Activated CD8-positive, alpha-beta T cell treated with anti-CD3 and anti-CD28 coated beads, Interleukin-2, amount 10 ng/mL, durations not matched to agents 7 days and 5 days (primary cell): ENCODE measurements around the gene CTSH. TPM values are rescaled to one million over a fixed set of nuclear protein-coding genes. Genes with fewer than 3 reads are reported as not detected.
"Not testable (repeated sequence)": the region's sequence is repeated elsewhere in the genome, so short reads cannot be mapped to it uniquely, and the experiment has no call there.

Source experiments
- ATAC-seq: fragments of 150-1000 bp; cut with Tn5 transposase; one replicate; pipeline ENCODE4 v1.10.0; 2021; ENCODE audit warnings: moderate library complexity
- CTCF ChIA-PET: fragments of 350-600 bp; sonication (Branson Sonifier 250); formaldehyde crosslinking; loops from one replicate; lab custom pipeline; 2021; ENCODE audit warnings: antibody characterized with exemption; lab: Charles Lee
- POLR2A ChIA-PET: fragments of 350-600 bp; sonication (Branson Sonifier 250); formaldehyde crosslinking; loops from one replicate; lab custom pipeline; 2021; ENCODE audit warnings: antibody characterized with exemption; lab: Charles Lee
- DNase-seq: peaks from one replicate; pipeline ENCODE4 v3.0.0-alpha.2; 2020
- H3K27ac Mint-ChIP-seq: one replicate; pipeline ENCODE4 v1.8.0; 2021; ENCODE audit warnings: mild to moderate bottlenecking, mixed read lengths
- H3K27me3 Mint-ChIP-seq: one replicate; pipeline ENCODE4 v1.8.0; 2021; ENCODE audit warnings: low read depth, mixed read lengths
- H3K36me3 Mint-ChIP-seq: one replicate; pipeline ENCODE4 v1.8.0; 2021; ENCODE audit warnings: low read depth, mixed read lengths
- H3K4me1 Mint-ChIP-seq: one replicate; pipeline ENCODE4 v1.8.0; 2021; ENCODE audit warnings: low read depth, mixed read lengths
- H3K4me3 Mint-ChIP-seq: one replicate; pipeline ENCODE4 v1.8.0; 2021; ENCODE audit warnings: mild to moderate bottlenecking, mixed read lengths
- H3K9me3 Mint-ChIP-seq: one replicate; pipeline ENCODE4 v1.8.0; 2022; ENCODE audit warnings: mixed read lengths; ENCODE audit not compliant: insufficient read depth
- total RNA-seq, 2 experiments: library from RNA; stranded (reverse); gene quantifications; one replicate each; pipeline ENCODE4 v1.2.3, GENCODE V29; 2021

CTSH gene
- total RNA-seq, 2 experiments from 2014 or later, result 34.0 to 35.3 TPM

DNA sequence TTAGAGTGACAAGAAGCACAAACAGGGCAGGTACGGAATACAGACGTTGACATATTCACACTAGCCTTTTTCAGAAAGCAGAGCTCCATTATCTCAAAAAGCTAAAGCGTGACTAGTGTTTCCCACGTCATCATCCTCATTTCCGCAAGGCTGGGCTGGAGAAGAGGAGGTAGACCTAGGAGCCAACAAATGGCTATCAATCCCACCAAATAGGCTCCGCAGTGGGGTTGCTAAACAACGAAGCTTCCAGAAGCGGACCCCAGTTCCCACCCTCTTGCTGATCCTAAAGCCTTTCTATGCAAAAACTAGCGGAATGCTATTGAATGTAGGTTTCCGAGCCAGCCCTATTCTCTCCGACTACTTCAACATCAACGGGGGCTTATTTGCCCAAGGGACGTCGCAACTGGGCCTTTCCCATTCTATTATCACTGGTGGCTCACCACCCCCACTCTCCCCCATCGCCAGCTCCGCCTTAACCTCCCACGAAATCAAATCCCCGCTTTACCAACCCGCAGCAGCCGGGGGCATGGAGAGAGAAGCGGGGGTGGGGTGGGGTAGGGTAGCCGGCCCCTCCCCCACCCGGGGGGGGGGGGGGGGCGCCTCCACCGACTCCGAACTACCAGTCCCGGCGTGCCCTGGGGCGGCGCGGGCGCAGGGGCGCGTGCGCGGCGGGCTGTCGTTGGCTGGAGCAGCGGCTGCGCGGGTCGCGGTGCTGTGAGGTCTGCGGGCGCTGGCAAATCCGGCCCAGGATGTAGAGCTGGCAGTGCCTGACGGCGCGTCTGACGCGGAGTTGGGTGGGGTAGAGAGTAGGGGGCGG is 72.5 kb downstream of the CTSH start, which contains the start of gene MORF4L1:
TSS of gene MORF4L1 (plus strand) at position 736 of the 817 bp plus-strand sequence. CDS start 128 bp downstream, outside the sequence.
- DNase-seq (peak; percentile 97), ATAC-seq (peak; percentile 81)
- CTCF ChIA-PET, result interaction anchor here (0.8 to 1.4 kb wide), 5 partner anchors 10 to 61 kb away, joined by 3 to 5 read pairs (median 4); partner anchors contain the start of gene ADAMTS7
- H3K4me1 Mint-ChIP-seq, result peaks cover 30% of the 10 kb centered on the region
- peak within 1 kb of the TSS; percentile 96 for H3K4me3 Mint-ChIP-seq
- peaks cover 25% of the 10 kb centered on the region for H3K36me3 Mint-ChIP-seq
- POLR2A ChIA-PET, result interaction anchor here (0.6 to 1.0 kb wide), 5 partner anchors 9 to 688 kb away, joined by 3 to 4 read pairs (median 3); partner anchors contain the start of gene IREB2
- no peaks in the 10 kb centered on the region for H3K9me3 Mint-ChIP-seq
- no peaks in the 10 kb centered on the region for H3K27me3 Mint-ChIP-seq
- H3K27ac Mint-ChIP-seq, result peak within 1 kb of the TSS; percentile 100

- not testable (repeated sequence) for ATAC-seq, H3K9me3 Mint-ChIP-seq, DNase-seq, H3K27me3 Mint-ChIP-seq
- ChIA-PET POLR2A (interaction anchor here (0.6 kb wide), 2 partner anchors 79 to 687 kb away, joined by 3 read pairs; no protein-coding TSS in a partner anchor), CTCF (interaction anchor here (0.8 to 1.4 kb wide), 3 partner anchors 9 to 60 kb away, joined by 3 to 4 read pairs (median 4); partner anchors contain the start of gene ADAMTS7)
- Mint-ChIP-seq H3K27ac (peak overlapping the region; percentile 83), H3K36me3 (peaks cover 24% of the 10 kb centered on the region), H3K4me1 (peaks cover 26% of the 10 kb centered on the region), H3K4me3 (peak overlapping the region; percentile 96)
Observed at GRCh38 chr15:78871483-78872127, 73.2 kb downstream of the CTSH start.

Other genes with a start within 250 kb of the CTSH start
- gene ADAMTS7, start 133.6 kb downstream of the CTSH start, total RNA-seq, result not detected
- gene MORF4L1, start 72.2 kb downstream of the CTSH start, total RNA-seq, result 100 to 1,000 TPM; 243 to 244 TPM
- not detected for gene RASGRF1, start 145.7 kb upstream of the CTSH start, total RNA-seq